ENCODE data around the gene PPFIA1. TPM values are rescaled to one million over a fixed set of nuclear protein-coding genes. Genes with fewer than 3 reads are reported as not detected.

Gene PPFIA1
- total RNA-seq, 2 donors from 2014 or later = 47.8 to 82.9 TPM

DNA sequence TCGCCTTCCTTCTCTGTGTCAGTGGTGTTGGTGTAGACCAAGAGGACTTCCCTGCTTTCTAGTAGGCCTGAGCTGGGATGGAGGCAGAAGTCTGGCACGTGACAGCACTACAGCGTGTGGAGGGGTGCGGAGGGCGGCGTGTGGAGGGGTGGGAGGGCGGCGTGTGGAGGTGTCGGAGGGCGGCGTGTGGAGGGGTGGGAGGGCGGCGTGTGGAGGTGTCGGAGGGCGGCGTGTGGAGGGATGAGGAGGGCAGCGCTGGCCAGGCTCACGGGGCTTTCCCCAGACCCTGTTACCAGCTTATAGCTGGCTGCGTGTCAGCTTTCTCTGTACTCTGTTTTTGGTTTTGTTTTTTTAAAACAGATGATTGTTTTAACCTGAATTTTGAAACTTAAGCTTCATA lies 82.1 kb downstream of the PPFIA1 start:
- ATAC-seq (ENCODE audit: insufficient number of reproducible peaks, low FRiP score, low read depth) = no peak
- Histone ChIP-seq H3K4me1 (ENCODE audit: control insufficient read depth in 1 of 2, low read depth in 2 of 2) (peaks cover 0 to 4% of the 10 kb centered on the region in 2 donors), H3K36me3 (peaks cover 20% of the 10 kb centered on the region), H3K27ac (peak overlapping the region; percentile 1 to 9), H3K9me3 (no peaks in the 10 kb centered on the region), H3K27me3 (replicated peaks; ENCODE audit: insufficient read depth) (no peaks in the 10 kb centered on the region), H3K4me3 (no peak overlapping the region)
- TF ChIP-seq CTCF (IDR thresholded peaks at IDR 0.05) = no peak
- DNase-seq (ENCODE audit: low spot score) = no peak

GRCh38 chr11:70353329-70353728 lies 82.8 kb downstream of the PPFIA1 start:
- Histone ChIP-seq H3K27me3 (replicated peaks; ENCODE audit: insufficient read depth) (no peaks in the 10 kb centered on the region), H3K9me3 (no peaks in the 10 kb centered on the region), H3K4me1 (ENCODE audit: control insufficient read depth in 1 of 2, low read depth in 2 of 2) (peaks cover 0 to 10% of the 10 kb centered on the region in 2 donors), H3K4me3 (no peak overlapping the region), H3K36me3 (peaks cover 20% of the 10 kb centered on the region), H3K27ac (no peak overlapping the region)
- TF ChIP-seq CTCF (IDR thresholded peaks at IDR 0.05) = no peak
- ATAC-seq (ENCODE audit: insufficient number of reproducible peaks, low FRiP score, low read depth) (no peak), DNase-seq (ENCODE audit: low spot score) (no peak)

DNA sequence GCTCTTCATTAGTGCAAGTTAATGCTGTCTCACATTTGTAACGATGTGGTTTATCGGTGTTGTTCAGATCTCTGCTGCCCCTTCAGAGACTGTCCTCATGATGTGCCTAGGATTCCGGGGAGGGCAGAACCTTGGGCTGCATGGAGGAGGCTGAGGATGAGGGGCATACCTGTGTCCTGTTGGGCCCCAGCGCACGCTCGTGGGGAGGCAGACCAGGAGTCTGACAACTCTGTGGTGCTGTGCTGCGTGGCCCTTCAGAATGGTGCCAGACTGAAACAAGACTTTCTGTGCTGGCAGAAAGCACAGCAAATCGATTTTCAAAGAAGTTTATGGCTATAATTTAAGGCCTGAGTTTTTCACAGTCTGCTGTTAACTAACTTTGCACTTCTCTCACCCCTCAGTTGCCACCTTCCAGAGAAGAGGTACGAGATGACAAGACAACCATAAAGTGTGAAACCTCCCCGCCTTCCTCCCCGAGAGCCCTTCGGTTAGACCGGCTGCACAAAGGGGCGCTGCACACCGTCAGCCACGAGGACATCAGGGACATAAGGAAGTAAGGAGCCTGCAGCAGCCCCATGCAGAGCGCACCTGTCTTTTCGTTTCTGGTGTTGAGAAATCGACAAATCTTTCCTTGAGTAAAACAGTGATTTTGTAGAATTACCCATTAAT lies 83.5 kb downstream of the PPFIA1 start:
- no peak overlapping the region for H3K27ac ChIP-seq
- H3K36me3 ChIP-seq = peaks cover 18% of the 10 kb centered on the region
- DNase-seq (ENCODE audit: low spot score) (no peak), ATAC-seq (ENCODE audit: insufficient number of reproducible peaks, low FRiP score, low read depth) (no peak)
- H3K4me1 ChIP-seq (ENCODE audit: control insufficient read depth in 1 of 2, low read depth in 2 of 2) = peaks cover 0 to 16% of the 10 kb centered on the region in 2 donors
- H3K9me3 ChIP-seq = no peaks in the 10 kb centered on the region
- H3K27me3 ChIP-seq (replicated peaks; ENCODE audit: insufficient read depth) = no peaks in the 10 kb centered on the region
- H3K4me3 ChIP-seq = no peak overlapping the region
- TF ChIP-seq CTCF (IDR thresholded peaks at IDR 0.05) = no peak

DNA sequence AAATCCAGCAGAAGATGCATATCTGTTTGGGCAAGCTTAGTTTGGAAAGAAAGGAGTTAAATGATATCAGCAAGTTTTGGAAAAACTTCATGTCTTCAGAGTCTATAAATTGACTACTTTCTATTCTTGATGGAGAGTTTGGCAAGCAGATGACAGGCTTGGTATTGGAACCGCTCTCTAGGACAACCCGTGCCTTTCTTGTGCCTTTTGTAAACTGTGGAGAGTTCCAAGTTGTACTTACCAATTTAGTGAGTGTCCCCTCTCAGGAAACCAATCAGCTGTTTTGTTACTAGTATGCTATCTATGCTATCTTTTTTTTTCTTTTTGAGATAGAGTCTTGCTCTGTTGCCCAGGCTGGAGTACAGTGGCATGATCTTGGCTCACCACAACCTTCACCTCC lies 84.1 kb downstream of the PPFIA1 start:
- no peak for DNase-seq (ENCODE audit: low spot score)
- ATAC-seq (ENCODE audit: insufficient number of reproducible peaks, low FRiP score, low read depth) = no peak
- Histone ChIP-seq H3K36me3 (peaks cover 17% of the 10 kb centered on the region), H3K27ac (no peak overlapping the region), H3K4me1 (ENCODE audit: control insufficient read depth in 1 of 2, low read depth in 2 of 2) (peaks cover 0 to 18% of the 10 kb centered on the region in 2 donors), H3K9me3 (no peaks in the 10 kb centered on the region), H3K27me3 (replicated peaks; ENCODE audit: insufficient read depth) (no peaks in the 10 kb centered on the region), H3K4me3 (no peak overlapping the region)
- TF ChIP-seq CTCF (IDR thresholded peaks at IDR 0.05) = no peak

GRCh38 chr11:70358753-70359152 lies 88.3 kb downstream of the PPFIA1 start:
- TF ChIP-seq CTCF (IDR thresholded peaks at IDR 0.05) = no peak
- Histone ChIP-seq H3K4me1 (ENCODE audit: control insufficient read depth in 1 of 2, low read depth in 2 of 2) (peaks cover 3 to 30% of the 10 kb centered on the region in 2 donors), H3K4me3 (no peak overlapping the region), H3K36me3 (peaks cover 23% of the 10 kb centered on the region), H3K27me3 (replicated peaks; ENCODE audit: insufficient read depth) (no peaks in the 10 kb centered on the region), H3K27ac (peak overlapping the region in 1 of 2 donors; percentile 67), H3K9me3 (no peaks in the 10 kb centered on the region)
- no peak for DNase-seq (ENCODE audit: low spot score)
- no peak for ATAC-seq (ENCODE audit: insufficient number of reproducible peaks, low FRiP score, low read depth)

Data from thoracic aorta (tissue), 2 donors.